ENCODE measurements around the gene TNFRSF11A.

DNA sequence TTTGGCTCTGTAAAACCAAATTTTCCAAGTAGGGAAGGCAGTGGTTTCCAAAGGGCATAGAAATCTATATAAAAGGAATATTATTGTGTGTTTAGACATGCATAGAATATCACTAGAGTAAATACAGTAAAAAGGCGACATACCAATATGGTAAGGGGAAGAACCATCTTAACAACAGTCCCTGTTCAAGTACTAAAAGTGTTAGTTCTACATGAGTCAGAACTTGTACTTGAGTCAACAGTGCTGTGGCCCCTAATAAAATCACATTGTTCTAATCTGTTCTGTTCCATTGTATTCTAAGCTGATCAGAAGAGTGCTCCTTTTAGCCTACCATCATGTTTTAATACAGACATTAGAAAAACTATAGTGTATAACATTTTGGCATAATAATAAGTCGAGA is 36.1 kb upstream of the TNFRSF11A start:
- TF ChIP-seq, protein P1, sequence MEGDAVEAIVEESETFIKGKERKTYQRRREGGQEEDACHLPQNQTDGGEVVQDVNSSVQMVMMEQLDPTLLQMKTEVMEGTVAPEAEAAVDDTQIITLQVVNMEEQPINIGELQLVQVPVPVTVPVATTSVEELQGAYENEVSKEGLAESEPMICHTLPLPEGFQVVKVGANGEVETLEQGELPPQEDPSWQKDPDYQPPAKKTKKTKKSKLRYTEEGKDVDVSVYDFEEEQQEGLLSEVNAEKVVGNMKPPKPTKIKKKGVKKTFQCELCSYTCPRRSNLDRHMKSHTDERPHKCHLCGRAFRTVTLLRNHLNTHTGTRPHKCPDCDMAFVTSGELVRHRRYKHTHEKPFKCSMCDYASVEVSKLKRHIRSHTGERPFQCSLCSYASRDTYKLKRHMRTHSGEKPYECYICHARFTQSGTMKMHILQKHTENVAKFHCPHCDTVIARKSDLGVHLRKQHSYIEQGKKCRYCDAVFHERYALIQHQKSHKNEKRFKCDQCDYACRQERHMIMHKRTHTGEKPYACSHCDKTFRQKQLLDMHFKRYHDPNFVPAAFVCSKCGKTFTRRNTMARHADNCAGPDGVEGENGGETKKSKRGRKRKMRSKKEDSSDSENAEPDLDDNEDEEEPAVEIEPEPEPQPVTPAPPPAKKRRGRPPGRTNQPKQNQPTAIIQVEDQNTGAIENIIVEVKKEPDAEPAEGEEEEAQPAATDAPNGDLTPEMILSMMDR (IDR thresholded peaks at IDR 0.05), result no peak
- TF ChIP-seq POLR2AphosphoS5 (IDR thresholded peaks at IDR 0.05) (no peak), POLR2A (IDR thresholded peaks at IDR 0.05) (no peak), EP300 (IDR thresholded peaks at IDR 0.05) (no peak)
